Nephron progenitor cell (in vitro differentiated cells): ENCODE data around the gene PIP4K2B.
"Not testable (repeated sequence)": the region's sequence is repeated elsewhere in the genome, so short reads cannot be mapped to it uniquely, and the experiment has no call there.

Source experiments
- DNase-seq: peaks from one replicate; pipeline ENCODE4 v3.0.0; 2021
- H3K27ac Mint-ChIP-seq: 2 replicates; pipeline ENCODE4 v1.8.0; 2021; ENCODE audit warnings: mild to moderate bottlenecking, moderate library complexity, mixed read lengths
- H3K27me3 Mint-ChIP-seq: 2 replicates; pipeline ENCODE4 v1.8.0; 2021; ENCODE audit warnings: mild to moderate bottlenecking, low read depth, mixed read lengths; ENCODE audit not compliant: poor library complexity
- H3K36me3 Mint-ChIP-seq: 2 replicates; pipeline ENCODE4 v1.8.0; 2021; ENCODE audit warnings: low read depth, mixed read lengths
- H3K4me1 Mint-ChIP-seq: 2 replicates; pipeline ENCODE4 v1.8.0; 2021; ENCODE audit warnings: mixed read lengths
- H3K4me3 Mint-ChIP-seq: 2 replicates; pipeline ENCODE4 v1.8.0; 2021; ENCODE audit warnings: mild to moderate bottlenecking, moderate library complexity, mixed read lengths
- H3K9me3 Mint-ChIP-seq: 2 replicates; pipeline ENCODE4 v1.8.0; 2021; ENCODE audit warnings: mild to moderate bottlenecking, moderate library complexity, mixed read lengths
- CTCF ChIP-seq: fragments of 200-600 bp; sonication (generic); IDR thresholded peaks from 2 replicates; pipeline ENCODE4 v1.5.0; 2021; ENCODE audit warnings: antibody characterized with exemption

Gene PIP4K2B

GRCh38 chr17:38797158-38797490, 2.2 kb downstream of the PIP4K2B start:
- Mint-ChIP-seq H3K27me3 (peaks cover 7% of the 10 kb centered on the region), H3K36me3 (peaks cover 60% of the 10 kb centered on the region), H3K9me3 (no peaks in the 10 kb centered on the region), H3K4me3 (peak overlapping the region; percentile 97), H3K27ac (no peak overlapping the region), H3K4me1 (peaks cover 47% of the 10 kb centered on the region)
- no peak for DNase-seq
- TF ChIP-seq CTCF = no peak

GRCh38 chr17:38796451-38797157, 2.8 kb downstream of the PIP4K2B start:
- no peak for DNase-seq
- no peaks in the 10 kb centered on the region for H3K9me3 Mint-ChIP-seq
- H3K4me3 Mint-ChIP-seq = peak overlapping the region; percentile 97
- H3K36me3 Mint-ChIP-seq = peaks cover 56% of the 10 kb centered on the region
- H3K27ac Mint-ChIP-seq = no peak overlapping the region
- H3K27me3 Mint-ChIP-seq = peaks cover 6% of the 10 kb centered on the region
- no peak for TF ChIP-seq CTCF
- peaks cover 49% of the 10 kb centered on the region for H3K4me1 Mint-ChIP-seq

- Mint-ChIP-seq H3K36me3 (peaks cover 43% of the 10 kb centered on the region), H3K4me3 (no peak overlapping the region), H3K9me3 (no peaks in the 10 kb centered on the region), H3K27me3 (peaks cover 4% of the 10 kb centered on the region), H3K27ac (peak overlapping the region; percentile 24), H3K4me1 (peaks cover 60% of the 10 kb centered on the region)
- no peak for DNase-seq
- no peak for TF ChIP-seq CTCF
Observed at GRCh38 chr17:38794221-38794620, 5.1 kb downstream of the PIP4K2B start.

- peaks cover 4% of the 10 kb centered on the region for H3K27me3 Mint-ChIP-seq
- H3K27ac Mint-ChIP-seq = no peak overlapping the region
- no peaks in the 10 kb centered on the region for H3K9me3 Mint-ChIP-seq
- H3K4me1 Mint-ChIP-seq = peaks cover 42% of the 10 kb centered on the region
- DNase-seq = no peak
- no peak overlapping the region for H3K4me3 Mint-ChIP-seq
- no peak for TF ChIP-seq CTCF
- H3K36me3 Mint-ChIP-seq = peaks cover 41% of the 10 kb centered on the region
Observed at GRCh38 chr17:38791162-38791561, 8.2 kb downstream of the PIP4K2B start.

- Mint-ChIP-seq H3K4me1 (peaks cover 42% of the 10 kb centered on the region), H3K36me3 (peaks cover 40% of the 10 kb centered on the region), H3K4me3 (peak overlapping the region; percentile 45), H3K27ac (peak overlapping the region; percentile 97)
- not testable (repeated sequence) for DNase-seq, H3K9me3 Mint-ChIP-seq, H3K27me3 Mint-ChIP-seq
Observed at GRCh38 chr17:38790148-38790707, 9.1 kb downstream of the PIP4K2B start.

- H3K4me1 Mint-ChIP-seq = peaks cover 39% of the 10 kb centered on the region
- H3K27me3 Mint-ChIP-seq = peaks cover 4% of the 10 kb centered on the region
- H3K9me3 Mint-ChIP-seq = no peaks in the 10 kb centered on the region
- TF ChIP-seq CTCF = no peak
- peak overlapping the region; percentile 50 for H3K4me3 Mint-ChIP-seq
- DNase-seq = peak; percentile 37
- H3K27ac Mint-ChIP-seq = peak overlapping the region; percentile 97
- peaks cover 41% of the 10 kb centered on the region for H3K36me3 Mint-ChIP-seq
Observed at GRCh38 chr17:38789185-38789584, 10.2 kb downstream of the PIP4K2B start.

GRCh38 chr17:38787999-38788398, 11.4 kb downstream of the PIP4K2B start:
- H3K9me3 Mint-ChIP-seq, H3K4me3 Mint-ChIP-seq, H3K27me3 Mint-ChIP-seq: not testable (repeated sequence)

More at GRCh38 chr17:38787999-38788398, 11.4 kb downstream of the PIP4K2B start:
- Mint-ChIP-seq H3K36me3 (peaks cover 41% of the 10 kb centered on the region), H3K4me1 (peaks cover 33% of the 10 kb centered on the region)
- DNase-seq, H3K27ac Mint-ChIP-seq: not testable (repeated sequence)
